ENCODE results near the gene TNC. TPM values are rescaled to one million over a fixed set of nuclear protein-coding genes. Genes with fewer than 3 reads are reported as not detected.

Gene TNC
- total RNA-seq, 1 donor from 2014 or later = 137 TPM

GRCh38 chr9:114989600-114990410, 128.2 kb downstream of the TNC start:
- Histone ChIP-seq H3K9me3 (no peaks in the 10 kb centered on the region), H3K27ac (no peak overlapping the region), H3K27me3 (no peaks in the 10 kb centered on the region), H3K4me3 (no peak overlapping the region), H3K4me1 (no peaks in the 10 kb centered on the region), H3K36me3 (no peaks in the 10 kb centered on the region)
- TF ChIP-seq CTCF (IDR thresholded peaks at IDR 0.05) = no peak
- DNase-seq (ENCODE audit: low spot score in 2 of 2) = no peak
- intact Hi-C loops (cut with DNase I) = no loop called here

GRCh38 chr9:114988962-114989599, 128.9 kb downstream of the TNC start:
- no peak for DNase-seq (ENCODE audit: low spot score in 2 of 2)
- no peak overlapping the region for H3K27ac ChIP-seq
- no peaks in the 10 kb centered on the region for H3K36me3 ChIP-seq
- intact Hi-C loops (cut with DNase I) = no loop called here
- H3K4me3 ChIP-seq = no peak overlapping the region
- no peak for TF ChIP-seq CTCF (IDR thresholded peaks at IDR 0.05)
- H3K9me3 ChIP-seq = no peaks in the 10 kb centered on the region
- no peaks in the 10 kb centered on the region for H3K27me3 ChIP-seq
- H3K4me1 ChIP-seq = no peaks in the 10 kb centered on the region

- Histone ChIP-seq H3K9me3 (no peaks in the 10 kb centered on the region), H3K4me1 (no peaks in the 10 kb centered on the region), H3K27ac (no peak overlapping the region), H3K4me3 (no peak overlapping the region), H3K27me3 (no peaks in the 10 kb centered on the region), H3K36me3 (no peaks in the 10 kb centered on the region)
- intact Hi-C loops (cut with DNase I) = no loop called here
- TF ChIP-seq CTCF (IDR thresholded peaks at IDR 0.05) = no peak
- DNase-seq (ENCODE audit: low spot score in 2 of 2) = no peak
Measured at GRCh38 chr9:114987116-114987515, 130.8 kb downstream of the TNC start.

GRCh38 chr9:114985959-114986501, 131.9 kb downstream of the TNC start:
- no peak for DNase-seq (ENCODE audit: low spot score in 2 of 2)
- no peaks in the 10 kb centered on the region for H3K27me3 ChIP-seq
- no peak overlapping the region for H3K27ac ChIP-seq
- H3K4me3 ChIP-seq = no peak overlapping the region
- TF ChIP-seq CTCF (IDR thresholded peaks at IDR 0.05) = no peak
- H3K36me3 ChIP-seq = no peaks in the 10 kb centered on the region
- H3K9me3 ChIP-seq = no peaks in the 10 kb centered on the region
- intact Hi-C loops (cut with DNase I) = no loop called here
- no peaks in the 10 kb centered on the region for H3K4me1 ChIP-seq

GRCh38 chr9:114981063-114981462, 136.9 kb downstream of the TNC start:
- DNase-seq (ENCODE audit: low spot score in 2 of 2) = no peak
- Histone ChIP-seq H3K36me3 (no peaks in the 10 kb centered on the region), H3K9me3 (no peaks in the 10 kb centered on the region), H3K27ac (no peak overlapping the region), H3K4me3 (no peak overlapping the region), H3K27me3 (no peaks in the 10 kb centered on the region), H3K4me1 (no peaks in the 10 kb centered on the region)
- no peak for TF ChIP-seq CTCF (IDR thresholded peaks at IDR 0.05)
- intact Hi-C loops (cut with DNase I) = no loop called here
